ENCODE data around the gene MED15.
A peak's percentile ranks its signal among the peaks of the same experiment; 100 is the strongest.

Gene MED15

DNA sequence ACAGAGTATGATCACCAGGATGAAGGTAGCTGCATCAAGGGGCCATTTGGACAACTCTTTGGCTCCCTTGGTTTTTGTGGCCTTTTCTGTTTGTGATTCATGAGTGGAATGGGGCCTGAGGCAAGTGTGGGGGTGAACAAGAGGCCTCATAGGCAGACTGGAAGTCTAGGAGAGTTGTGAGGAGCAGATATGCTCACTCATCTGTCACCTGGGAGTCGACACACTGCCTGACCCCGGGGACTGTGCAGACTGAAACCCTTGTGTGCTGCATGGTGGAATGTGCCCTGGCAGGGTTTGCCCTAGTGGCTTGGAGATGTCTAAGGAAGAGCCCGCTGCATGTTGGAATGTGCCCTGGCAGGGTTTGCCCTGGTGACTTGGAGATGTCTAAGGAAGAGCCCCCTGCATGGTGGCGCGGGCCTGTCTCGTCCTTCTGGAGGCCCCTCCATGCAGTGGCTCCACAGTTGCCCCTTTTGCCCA lies 60.0 kb downstream of the MED15 start:
- DNase-seq (ENCODE audit: insufficient read length, low spot score), result no peak
- FAIRE-seq, result no peak

DNA sequence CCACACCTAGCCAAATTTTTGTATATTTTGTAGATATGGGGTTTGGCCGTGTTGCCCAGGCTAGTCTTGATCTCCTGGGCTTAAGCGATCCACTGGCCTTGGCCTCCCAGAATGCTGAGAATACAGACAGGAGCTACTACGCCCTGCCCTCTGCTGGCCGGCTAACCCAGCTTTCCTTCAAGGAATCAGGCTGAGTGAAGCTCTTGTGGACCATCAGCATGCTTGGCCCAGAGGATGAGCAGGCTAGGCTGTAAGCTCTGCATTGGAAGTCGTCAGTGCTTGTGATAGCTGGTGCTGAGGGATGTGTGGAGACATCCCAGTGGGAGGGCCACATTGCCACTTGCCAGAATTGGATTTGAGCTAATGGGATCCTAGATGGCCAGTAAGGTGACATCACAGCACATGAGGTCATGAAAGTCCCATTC lies 60.6 kb downstream of the MED15 start:
- DNase-seq (ENCODE audit: insufficient read length, low spot score), result no peak
- FAIRE-seq, result no peak

- DNase-seq (ENCODE audit: insufficient read length, low spot score), result no peak
- FAIRE-seq, result no peak
Measured at GRCh38 chr22:20568502-20569058, 61.2 kb downstream of the MED15 start.

GRCh38 chr22:20569059-20570058 lies 61.9 kb downstream of the MED15 start:
- DNase-seq (ENCODE audit: insufficient read length, low spot score), result peak; percentile 82
- peak; percentile 90 for FAIRE-seq

- FAIRE-seq (no peak), DNase-seq (ENCODE audit: insufficient read length, low spot score) (no peak)
Measured at GRCh38 chr22:20571078-20571503, 63.7 kb downstream of the MED15 start.

DNA sequence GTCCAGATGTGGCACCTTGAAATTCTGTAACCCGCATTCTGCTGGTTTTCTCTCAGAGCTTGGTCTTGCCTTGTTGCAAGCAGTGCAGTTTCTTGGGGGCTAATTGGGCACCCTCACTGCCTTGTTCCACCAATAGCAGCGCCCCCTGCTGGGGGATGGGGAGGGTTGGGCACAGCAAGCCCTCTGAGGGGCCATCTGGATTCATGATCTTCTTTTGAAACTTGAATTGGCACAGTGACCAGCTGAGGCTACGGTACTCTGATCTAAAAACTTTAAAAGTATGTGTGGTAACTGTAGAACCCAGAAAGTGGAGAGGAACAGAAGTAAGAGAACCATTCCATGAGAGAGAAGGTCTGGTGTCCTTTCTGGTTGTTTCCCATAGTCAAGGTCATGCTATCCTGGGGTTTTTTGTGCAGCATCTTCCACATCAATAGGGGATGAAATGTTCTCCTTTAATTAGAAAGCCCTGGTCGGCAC lies 64.2 kb downstream of the MED15 start:
- DNase-seq (ENCODE audit: insufficient read length, low spot score) (no peak), FAIRE-seq (no peak)

DNA sequence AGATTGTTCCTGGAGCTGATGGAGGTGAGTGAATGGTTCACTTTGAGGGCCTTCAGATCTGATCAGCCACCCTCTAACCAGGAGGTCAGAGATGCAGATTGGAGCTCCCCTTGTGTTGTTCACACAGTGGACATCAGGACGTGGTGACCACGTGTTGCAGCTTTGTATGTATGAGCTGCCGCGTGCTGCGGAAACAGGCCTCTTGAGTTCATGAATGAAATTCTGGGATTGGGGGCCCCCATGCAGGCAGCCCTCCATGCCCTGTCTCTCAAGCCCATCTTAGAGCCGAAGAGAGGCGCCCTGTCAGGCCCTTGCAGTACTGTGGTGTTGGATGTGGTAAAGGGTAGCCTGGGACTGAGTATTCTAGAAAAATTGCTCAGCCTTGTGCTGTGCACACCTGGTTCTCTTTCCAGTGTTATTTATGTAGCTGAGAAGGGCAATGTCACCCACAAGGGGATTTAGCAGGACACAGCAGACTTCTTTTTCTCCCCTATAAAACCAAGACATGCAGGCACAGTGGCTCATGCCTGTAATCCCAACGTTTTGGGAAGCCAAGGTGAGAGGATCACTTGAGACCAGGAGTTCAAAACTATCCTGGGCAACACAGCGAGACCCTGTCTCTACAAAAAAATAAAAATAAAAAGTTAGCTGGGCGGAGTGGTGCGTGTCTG lies 64.9 kb downstream of the MED15 start:
- DNase-seq (ENCODE audit: insufficient read length, low spot score), result no peak
- FAIRE-seq, result no peak

GRCh38 chr22:20573176-20573832 lies 65.9 kb downstream of the MED15 start:
- FAIRE-seq (no peak), DNase-seq (ENCODE audit: insufficient read length, low spot score) (no peak)

GRCh38 chr22:20573833-20574615 lies 66.6 kb downstream of the MED15 start:
- no peak for DNase-seq (ENCODE audit: insufficient read length, low spot score)
- no peak for FAIRE-seq

- DNase-seq (ENCODE audit: insufficient read length, low spot score) (no peak), FAIRE-seq (no peak)
Measured at GRCh38 chr22:20574920-20575353, 67.5 kb downstream of the MED15 start.

- no peak for FAIRE-seq
- no peak for DNase-seq (ENCODE audit: insufficient read length, low spot score)
Measured at GRCh38 chr22:20575724-20576444, 68.5 kb downstream of the MED15 start.

GRCh38 chr22:20576445-20576816 lies 69.0 kb downstream of the MED15 start:
- DNase-seq (ENCODE audit: insufficient read length, low spot score) (no peak), FAIRE-seq (no peak)

GRCh38 chr22:20577045-20577444 lies 69.6 kb downstream of the MED15 start:
- no peak for DNase-seq (ENCODE audit: insufficient read length, low spot score)
- FAIRE-seq, result no peak

DNA sequence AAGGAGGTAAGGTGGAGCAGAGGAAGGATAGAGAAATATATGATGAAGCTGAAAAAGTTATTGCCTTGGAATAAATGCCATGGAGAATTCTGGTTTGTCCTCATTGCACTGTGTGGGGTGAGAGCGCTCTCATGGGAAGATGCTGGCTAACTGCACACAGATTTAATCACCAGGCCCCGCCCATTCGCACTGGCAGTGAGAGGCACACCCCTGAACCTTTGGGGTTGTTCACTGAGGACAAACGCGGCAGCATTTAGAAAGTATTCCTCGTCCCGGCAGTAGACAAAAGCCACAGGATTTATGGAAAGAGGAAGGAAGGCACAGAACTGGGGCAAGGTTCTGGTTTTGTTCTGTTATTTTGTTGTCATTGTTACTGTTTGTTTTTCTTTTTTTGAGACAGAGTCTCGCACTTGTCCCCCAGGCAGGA lies 70.2 kb downstream of the MED15 start:
- DNase-seq (ENCODE audit: insufficient read length, low spot score) (no peak), FAIRE-seq (no peak)

GRCh38 chr22:20578192-20578591 lies 70.8 kb downstream of the MED15 start:
- FAIRE-seq, result no peak

DNA sequence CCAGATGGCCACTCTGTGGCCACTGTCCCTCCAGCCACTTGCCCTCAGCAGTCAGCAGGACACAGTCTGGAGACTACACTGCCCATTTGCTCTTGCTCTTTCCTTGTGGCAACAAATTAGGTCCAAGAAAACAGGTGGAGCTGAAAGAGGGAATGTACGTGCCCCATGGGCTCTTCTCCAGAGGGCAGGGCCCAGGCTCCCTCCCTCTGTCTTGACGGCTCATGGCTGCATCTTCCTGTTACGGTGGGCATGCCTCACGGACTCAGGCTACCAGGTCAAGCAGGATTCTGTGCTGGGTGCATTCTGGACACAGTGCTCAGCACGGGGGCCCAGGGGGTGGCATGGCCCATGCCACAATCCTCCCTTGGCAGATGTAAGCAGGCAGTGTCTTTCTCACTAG lies 71.3 kb downstream of the MED15 start:
- no peak for FAIRE-seq
- no peak for DNase-seq (ENCODE audit: insufficient read length, low spot score)

More at GRCh38 chr22:20578192-20578591, 70.8 kb downstream of the MED15 start:
- DNase-seq (ENCODE audit: insufficient read length, low spot score), result no peak

DNA sequence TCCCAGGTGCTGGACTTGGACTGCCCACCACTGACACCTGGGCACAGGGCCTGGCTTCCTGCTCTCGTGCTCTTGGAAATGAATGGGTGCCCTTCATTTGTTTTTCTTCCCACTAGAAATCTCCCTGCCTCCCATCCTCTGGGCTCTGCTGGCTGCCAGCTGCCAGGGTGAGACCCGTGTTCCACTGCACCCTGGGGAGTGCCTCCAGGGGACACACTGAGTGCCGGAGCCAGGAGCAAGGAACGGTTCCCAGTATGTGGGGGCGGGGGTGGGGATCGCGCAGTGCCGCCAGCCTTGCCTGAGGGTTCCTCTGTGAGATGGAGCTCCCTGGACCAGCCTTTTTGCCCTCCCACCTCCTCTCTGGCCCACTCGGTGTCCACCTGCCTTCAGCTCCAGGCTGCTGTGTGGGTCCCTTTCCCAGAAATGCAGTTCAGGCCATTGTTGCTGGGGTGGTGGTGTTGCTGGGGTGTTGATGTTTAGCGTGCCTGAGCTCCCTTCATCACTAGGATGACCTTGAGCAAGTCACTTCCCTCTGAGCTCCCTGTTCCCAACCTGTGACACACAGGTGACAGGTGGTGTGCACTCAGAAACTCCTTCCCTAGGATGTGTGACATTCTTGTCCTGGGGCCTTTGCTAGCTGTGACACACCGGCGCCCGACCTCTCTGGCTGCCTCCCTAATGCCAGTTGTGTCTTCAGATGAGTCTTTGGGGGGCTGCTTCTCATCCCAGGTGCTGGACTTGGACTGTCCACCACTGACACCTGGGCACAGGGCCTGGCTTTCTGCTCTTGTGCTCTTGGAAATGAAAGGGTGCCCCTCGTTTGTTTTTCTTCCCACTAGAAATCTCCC lies 72.1 kb downstream of the MED15 start:
- DNase-seq (ENCODE audit: insufficient read length, low spot score) (no peak), FAIRE-seq (no peak)

DNA sequence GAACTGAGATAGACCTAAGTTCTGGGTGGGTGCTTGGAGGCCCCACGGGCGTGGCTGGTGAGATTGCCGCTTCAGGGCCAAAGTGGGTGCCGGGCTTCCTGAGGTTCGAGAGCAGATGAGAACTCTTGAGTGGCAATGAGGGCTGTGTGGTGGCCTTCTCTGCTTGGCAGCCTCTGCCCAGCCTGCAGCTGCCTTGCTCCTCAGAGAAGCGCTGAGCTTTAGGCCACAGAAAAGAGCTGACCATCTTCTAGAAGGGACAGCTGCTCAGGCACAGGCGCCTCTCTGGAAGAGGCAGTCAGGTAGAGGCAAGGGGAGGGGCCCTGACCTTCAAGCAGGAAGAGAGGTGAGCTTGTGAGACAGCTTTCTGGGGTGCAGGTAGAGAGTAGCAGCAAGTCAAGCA lies 72.8 kb downstream of the MED15 start:
- no peak for DNase-seq (ENCODE audit: insufficient read length, low spot score)
- FAIRE-seq, result no peak
